HG02678 (cell line): ENCODE data around the gene RB1.
"Not testable (repeated sequence)": the region's sequence is repeated elsewhere in the genome, so short reads cannot be mapped to it uniquely, and the experiment has no call there.

Source experiments
- ATAC-seq: cut with Tn5 transposase; IDR thresholded peaks from one replicate; pipeline ENCODE4 v1.9.1; 2021; ENCODE audit warnings: mild to moderate bottlenecking, moderate library complexity; ENCODE audit not compliant: unreplicated experiment

The RB1 gene

GRCh38 chr13:48446464-48446863 is 142.9 kb downstream of the RB1 start:
- ATAC-seq, result no peak

GRCh38 chr13:48448285-48448958 is 144.9 kb downstream of the RB1 start:
- no peak for ATAC-seq

GRCh38 chr13:48448959-48449614 is 145.5 kb downstream of the RB1 start:
- no peak for ATAC-seq

- no peak for ATAC-seq
Measured at GRCh38 chr13:48449656-48450055, 146.1 kb downstream of the RB1 start.

- ATAC-seq, result not testable (repeated sequence)
Measured at GRCh38 chr13:48451196-48451595, 147.6 kb downstream of the RB1 start.

- ATAC-seq, result no peak
Measured at GRCh38 chr13:48456546-48456945, 153.0 kb downstream of the RB1 start.

- ATAC-seq, result no peak
Measured at GRCh38 chr13:48457578-48458242, 154.2 kb downstream of the RB1 start.

- ATAC-seq, result no peak
Measured at GRCh38 chr13:48475230-48475629, 171.7 kb downstream of the RB1 start.

GRCh38 chr13:48476215-48476614 is 172.7 kb downstream of the RB1 start:
- no peak for ATAC-seq

GRCh38 chr13:48476686-48477085 is 173.1 kb downstream of the RB1 start:
- ATAC-seq, result no peak

- ATAC-seq, result no peak
Measured at GRCh38 chr13:48477191-48477855, 173.8 kb downstream of the RB1 start.

GRCh38 chr13:48478391-48478790 is 174.8 kb downstream of the RB1 start:
- ATAC-seq, result no peak

GRCh38 chr13:48483575-48483974 is 180.0 kb downstream of the RB1 start:
- no peak for ATAC-seq

- ATAC-seq, result no peak
Measured at GRCh38 chr13:48485432-48485831, 181.9 kb downstream of the RB1 start.

- no peak for ATAC-seq
Measured at GRCh38 chr13:48486362-48486761, 182.8 kb downstream of the RB1 start.

- no peak for ATAC-seq
Measured at GRCh38 chr13:48486836-48487235, 183.3 kb downstream of the RB1 start.

- no peak for ATAC-seq
Measured at GRCh38 chr13:48487968-48488367, 184.4 kb downstream of the RB1 start.

- no peak for ATAC-seq
Measured at GRCh38 chr13:48488995-48489394, 185.4 kb downstream of the RB1 start.

GRCh38 chr13:48489666-48490065 is 186.1 kb downstream of the RB1 start:
- no peak for ATAC-seq

- no peak for ATAC-seq
Measured at GRCh38 chr13:48490241-48490640, 186.7 kb downstream of the RB1 start.

GRCh38 chr13:48491423-48492095 is 188.0 kb downstream of the RB1 start:
- no peak for ATAC-seq
